Fibroblast of lung (primary cell): ENCODE results near the gene CATSPERZ. TPM values are rescaled to one million over a fixed set of nuclear protein-coding genes. Genes with fewer than 3 reads are reported as not detected.

Experiments used
- DNase-seq, 2 donors: peaks; one replicate each; pipeline versions ENCODE4 v3.0.0 to v3.0.0-alpha.2; 2010; ENCODE audit warnings: low read depth in 2 of 2
- H2AFZ ChIP-seq: 2 replicates; pipeline ENCODE4 v1.5.1; 2012; ENCODE audit warnings: low read length, control low read depth, inconsistent platforms
- H3K27ac ChIP-seq: 2 replicates; pipeline ENCODE4 v1.5.1; 2011; ENCODE audit warnings: low read length, control low read depth; ENCODE audit not compliant: insufficient read depth
- H3K27me3 ChIP-seq: 2 replicates; pipeline ENCODE4 v1.5.1; 2011; ENCODE audit warnings: mild to moderate bottlenecking, low read length; ENCODE audit not compliant: control insufficient read depth, insufficient read depth
- H3K36me3 ChIP-seq: 2 replicates; pipeline ENCODE4 v1.5.1; 2011; ENCODE audit warnings: low read length; ENCODE audit not compliant: control insufficient read depth, insufficient read depth
- H3K4me1 ChIP-seq: 2 replicates; pipeline ENCODE4 v1.5.1; 2011; ENCODE audit warnings: low read length; ENCODE audit not compliant: control insufficient read depth, insufficient read depth; ENCODE audit errors: extremely low read depth
- H3K4me2 ChIP-seq: 2 replicates; pipeline ENCODE4 v1.5.1; 2011; ENCODE audit warnings: low read length, control low read depth; ENCODE audit not compliant: insufficient read depth; ENCODE audit errors: extremely low read depth
- H3K4me3 ChIP-seq, 4 experiments: fragments of 200-600 bp in 1 of 4; sonication (generic) in 1 of 4; replicated peaks in 1 of 4; 2 replicates each; pipeline ENCODE4 v1.5.1; 2011 to 2016; ENCODE audit warnings: low read length in 4 of 4, low read depth in 3 of 4, mild to moderate bottlenecking in 3 of 4, control low read depth in 2 of 4, inconsistent platforms in 1 of 4, mixed read lengths in 1 of 4; ENCODE audit not compliant: insufficient read depth in 1 of 4; ENCODE audit errors: control extremely low read depth in 1 of 4
- H3K79me2 ChIP-seq: 2 replicates; pipeline ENCODE4 v1.5.1; 2012; ENCODE audit warnings: mild to moderate bottlenecking, low read length, inconsistent platforms; ENCODE audit not compliant: control insufficient read depth, insufficient read depth
- H3K9ac ChIP-seq: 2 replicates; pipeline ENCODE4 v1.5.1; 2011; ENCODE audit warnings: mild to moderate bottlenecking, low read length, control low read depth; ENCODE audit not compliant: insufficient read depth
- H3K9me3 ChIP-seq: 2 replicates; pipeline ENCODE4 v1.5.1; 2012; ENCODE audit warnings: low read depth, low read length; ENCODE audit not compliant: control insufficient read depth, insufficient read depth
- H4K20me1 ChIP-seq: 2 replicates; pipeline ENCODE4 v1.5.1; 2011; ENCODE audit warnings: low read length; ENCODE audit not compliant: control insufficient read depth, insufficient read depth; ENCODE audit errors: extremely low read depth
- CTCF ChIP-seq, 2 donors: IDR thresholded peaks in 1 of 2; conservative IDR thresholded peaks in 1 of 2; 1 replicate in 1 of 2; 2 replicates in 1 of 2; pipeline ENCODE4 v1.5.1; 2011 to 2012; ENCODE audit warnings: low read length in 2 of 2, control low read depth in 1 of 2, inconsistent platforms in 1 of 2, low read depth in 1 of 2, mild to moderate bottlenecking in 1 of 2
- EZH2 ChIP-seq: IDR thresholded peaks from 2 replicates; pipeline ENCODE4 v1.5.1; 2012; ENCODE audit warnings: low read length, control low read depth, mild to moderate bottlenecking; ENCODE audit errors: missing control alignments
- polyA plus RNA-seq, 2 donors: library from polyadenylated mRNA; depleted of rRNA in 1 of 2; stranded (reverse) in 1 of 2; unstranded in 1 of 2; fragments of >200 nt; gene quantifications; 2 replicates each; pipeline ENCODE4 v1.2.1, GENCODE V29; 2011 to 2012; ENCODE audit warnings: missing spikeins in 1 of 2
- total RNA-seq: library from RNA; depleted of rRNA; stranded (reverse); fragments of >200 nt; gene quantifications from 2 replicates; pipeline ENCODE4 v1.2.1, GENCODE V29; 2014

The CATSPERZ gene
- total and polyA plus RNA-seq, 2 donors (not counting 1 experiment from before 2014, with no cell fraction given) = 0.33 TPM; not detected in 1

DNA sequence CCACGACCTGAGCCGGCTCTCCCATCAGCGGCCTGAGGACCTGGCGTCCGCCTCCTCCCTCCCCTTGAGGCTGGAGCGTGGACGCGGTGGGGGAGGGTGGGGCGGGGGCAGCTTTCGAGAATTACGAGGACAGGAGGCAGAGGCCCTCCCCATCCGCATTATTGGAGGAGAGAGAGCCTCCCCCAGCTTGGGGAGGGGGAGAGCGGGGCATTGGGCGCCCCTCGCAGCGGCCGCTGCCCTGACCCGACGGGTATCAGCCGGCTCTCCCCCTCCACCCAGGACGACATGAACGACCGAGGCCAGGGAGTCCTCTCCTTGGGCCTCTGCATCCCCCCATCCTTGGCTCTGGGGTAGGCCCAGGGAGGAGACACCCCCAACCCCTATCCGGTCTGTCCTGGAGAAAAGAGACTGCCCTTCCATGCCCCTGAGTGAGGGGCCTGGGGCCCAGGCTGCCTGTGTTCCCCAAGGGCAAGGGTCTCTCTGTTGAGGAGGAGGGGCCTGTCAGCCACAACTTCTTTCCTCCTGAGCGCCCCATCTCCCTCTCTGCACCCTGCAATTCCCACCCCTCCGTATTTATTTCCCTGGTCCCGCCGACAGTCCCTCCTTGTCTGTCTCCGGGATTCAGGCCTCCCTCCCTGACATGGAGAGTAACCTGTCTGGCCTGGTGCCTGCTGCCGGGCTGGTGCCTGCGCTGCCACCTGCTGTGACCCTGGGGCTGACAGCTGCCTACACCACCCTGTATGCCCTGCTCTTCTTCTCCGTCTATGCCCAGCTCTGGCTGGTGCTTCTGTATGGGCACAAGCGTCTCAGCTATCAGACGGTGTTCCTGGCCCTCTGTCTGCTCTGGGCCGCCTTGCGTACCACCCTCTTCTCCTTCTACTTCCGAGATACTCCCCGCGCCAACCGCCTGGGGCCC is 14.0 kb upstream of the CATSPERZ start:
- no peaks in the 10 kb centered on the region for H4K20me1 ChIP-seq
- H3K4me3 ChIP-seq = peak overlapping the region; percentile 49 to 85 (median 68)
- H3K27me3 ChIP-seq = peaks cover 7% of the 10 kb centered on the region
- peaks cover 3% of the 10 kb centered on the region for H3K36me3 ChIP-seq
- H2AFZ ChIP-seq = peak overlapping the region; percentile 34
- DNase-seq = no peak
- peak overlapping the region; percentile 85 for H3K9ac ChIP-seq
- peak overlapping the region; percentile 85 for H3K27ac ChIP-seq
- H3K9me3 ChIP-seq = no peaks in the 10 kb centered on the region
- peaks cover 4% of the 10 kb centered on the region for H3K79me2 ChIP-seq
- H3K4me1 ChIP-seq = peaks cover 7% of the 10 kb centered on the region
- TF ChIP-seq EZH2 = no peak
- no peak for TF ChIP-seq CTCF (conservative IDR thresholded peaks at IDR 0.05 in 1 of 2, IDR thresholded peaks at IDR 0.05 in 1 of 2; ENCODE audit: low read depth in 1 of 2, low read length in 2 of 2)
- H3K4me2 ChIP-seq = peak overlapping the region; percentile 86

GRCh38 chr11:64286801-64287159 is 13.4 kb upstream of the CATSPERZ start:
- Histone ChIP-seq H3K27me3 (peaks cover 9% of the 10 kb centered on the region), H3K4me3 (no peak overlapping the region), H3K27ac (no peak overlapping the region), H3K9me3 (no peaks in the 10 kb centered on the region), H3K4me2 (no peak overlapping the region), H3K79me2 (peaks cover 4% of the 10 kb centered on the region), H3K9ac (no peak overlapping the region), H4K20me1 (no peaks in the 10 kb centered on the region), H3K36me3 (peaks cover 3% of the 10 kb centered on the region), H2AFZ (no peak overlapping the region), H3K4me1 (peaks cover 7% of the 10 kb centered on the region)
- DNase-seq = no peak
- TF ChIP-seq CTCF (conservative IDR thresholded peaks at IDR 0.05 in 1 of 2, IDR thresholded peaks at IDR 0.05 in 1 of 2; ENCODE audit: low read depth in 1 of 2, low read length in 2 of 2) (no peak), EZH2 (no peak)

DNA sequence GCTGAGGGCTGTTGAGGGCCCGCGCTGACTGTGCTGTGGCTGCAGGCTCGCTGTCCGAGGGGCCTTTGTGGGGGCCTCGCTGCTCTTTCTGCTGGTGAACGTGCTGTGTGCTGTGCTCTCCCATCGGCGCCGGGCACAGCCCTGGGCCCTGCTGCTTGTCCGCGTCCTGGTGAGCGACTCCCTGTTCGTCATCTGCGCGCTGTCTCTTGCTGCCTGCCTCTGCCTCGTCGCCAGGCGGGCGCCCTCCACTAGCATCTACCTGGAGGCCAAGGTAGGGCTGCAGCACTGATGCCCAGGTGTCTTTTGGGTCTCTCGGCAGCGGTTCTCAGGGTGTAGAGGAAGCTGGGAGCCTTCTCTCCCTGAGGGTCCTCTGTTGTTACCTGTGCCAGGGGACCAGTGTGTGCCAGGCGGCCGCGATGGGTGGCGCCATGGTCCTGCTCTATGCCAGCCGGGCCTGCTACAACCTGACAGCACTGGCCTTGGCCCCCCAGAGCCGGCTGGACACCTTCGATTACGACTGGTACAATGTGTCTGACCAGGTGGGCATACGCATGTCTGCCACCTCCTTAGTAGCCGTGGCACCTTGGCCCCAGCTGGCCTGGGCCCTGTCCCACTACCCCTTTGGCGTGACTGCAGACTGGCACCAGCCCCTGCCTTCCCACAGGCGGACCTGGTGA is 12.3 kb upstream of the CATSPERZ start:
- Histone ChIP-seq H3K4me1 (peaks cover 7% of the 10 kb centered on the region), H3K36me3 (no peaks in the 10 kb centered on the region), H3K27me3 (peaks cover 19% of the 10 kb centered on the region), H3K9me3 (no peaks in the 10 kb centered on the region), H3K9ac (no peak overlapping the region), H3K27ac (no peak overlapping the region), H4K20me1 (no peaks in the 10 kb centered on the region), H3K79me2 (peaks cover 4% of the 10 kb centered on the region), H2AFZ (no peak overlapping the region), H3K4me2 (no peak overlapping the region), H3K4me3 (no peak overlapping the region)
- DNase-seq = no peak
- no peak for TF ChIP-seq EZH2
- TF ChIP-seq CTCF (conservative IDR thresholded peaks at IDR 0.05 in 1 of 2, IDR thresholded peaks at IDR 0.05 in 1 of 2; ENCODE audit: low read depth in 1 of 2, low read length in 2 of 2) = no peak
